Measurements from ENCODE around the gene TTLL11. TPM values are rescaled to one million over a fixed set of nuclear protein-coding genes. Genes with fewer than 3 reads are reported as not detected.

Gene TTLL11
- polyA plus RNA-seq, 1 donor from 2014 or later: 8.0 TPM

- H2AFZ ChIP-seq (ENCODE audit: low read depth, low read length): no peak overlapping the region
- no peaks in the 10 kb centered on the region for H3K27me3 ChIP-seq (ENCODE audit: insufficient read depth, low read depth, low read length)
- no peak overlapping the region for H3K9ac ChIP-seq (ENCODE audit: low read length)
- H3K9me2 ChIP-seq (ENCODE audit: insufficient read depth, low read length): no peaks in the 10 kb centered on the region
- TF ChIP-seq TAF1 (IDR thresholded peaks at IDR 0.05; ENCODE audit: low read depth): no peak
- H3K4me2 ChIP-seq (ENCODE audit: low read length): no peak overlapping the region
- no peak overlapping the region for H3K27ac ChIP-seq (ENCODE audit: low read length)
- H3K9me3 ChIP-seq (ENCODE audit: low read length): no peaks in the 10 kb centered on the region
- no peaks in the 10 kb centered on the region for H4K20me1 ChIP-seq (ENCODE audit: insufficient read depth)
- no peaks in the 10 kb centered on the region for H3K36me3 ChIP-seq (ENCODE audit: insufficient read depth, low read length)
- no peaks in the 10 kb centered on the region for H3F3A ChIP-seq (ENCODE audit: insufficient read depth, low read length, poor library complexity, severe bottlenecking)
- H3K79me2 ChIP-seq (replicated peaks; ENCODE audit: insufficient read depth, low read length): no peaks in the 10 kb centered on the region
- no peak overlapping the region for H3K4me3 ChIP-seq (ENCODE audit: low read length)
Observed at GRCh38 chr9:121844562-121844961, 248.5 kb downstream of the TTLL11 start.

DNA sequence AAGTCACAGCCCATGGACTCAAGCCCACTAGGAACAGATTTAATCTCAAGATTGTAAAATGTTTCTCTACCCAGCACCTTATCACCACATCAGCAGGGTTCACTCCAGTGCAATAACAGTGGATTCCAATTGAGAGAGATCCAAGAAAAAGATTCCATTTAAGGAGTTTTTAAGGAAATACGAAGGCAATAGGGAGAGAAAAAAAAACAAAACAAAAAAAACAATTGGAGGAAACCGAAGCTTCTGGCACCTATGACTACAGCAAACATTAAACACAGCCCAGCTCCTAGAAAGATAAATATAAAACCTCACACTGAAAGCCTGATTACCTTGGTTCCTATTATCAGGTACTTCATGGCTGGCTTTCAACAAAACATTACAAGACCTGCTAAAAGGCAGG lies 249.0 kb downstream of the TTLL11 start:
- Histone ChIP-seq H3K27me3 (ENCODE audit: insufficient read depth, low read depth, low read length) (no peaks in the 10 kb centered on the region), H3K27ac (ENCODE audit: low read length) (no peak overlapping the region), H3K79me2 (replicated peaks; ENCODE audit: insufficient read depth, low read length) (no peaks in the 10 kb centered on the region), H4K20me1 (ENCODE audit: insufficient read depth) (no peaks in the 10 kb centered on the region), H2AFZ (ENCODE audit: low read depth, low read length) (no peak overlapping the region), H3K36me3 (ENCODE audit: insufficient read depth, low read length) (no peaks in the 10 kb centered on the region), H3K9me2 (ENCODE audit: insufficient read depth, low read length) (no peaks in the 10 kb centered on the region), H3K4me3 (ENCODE audit: low read length) (no peak overlapping the region), H3K4me2 (ENCODE audit: low read length) (no peak overlapping the region), H3K9me3 (ENCODE audit: low read length) (no peaks in the 10 kb centered on the region), H3K9ac (ENCODE audit: low read length) (no peak overlapping the region), H3F3A (ENCODE audit: insufficient read depth, low read length, poor library complexity, severe bottlenecking) (no peaks in the 10 kb centered on the region)
- TF ChIP-seq POLR2AphosphoS5 (IDR thresholded peaks at IDR 0.05): no peak
- no peak for TF ChIP-seq SMC3 (conservative IDR thresholded peaks at IDR 0.05; ENCODE audit: poor library complexity)
- no peak for TF ChIP-seq TAF1 (IDR thresholded peaks at IDR 0.05; ENCODE audit: low read depth)
- TF ChIP-seq RAD21 (conservative IDR thresholded peaks at IDR 0.05): no peak
- no peak for TF ChIP-seq MXI1 (conservative IDR thresholded peaks at IDR 0.05; ENCODE audit: poor library complexity, severe bottlenecking)
- TF ChIP-seq EZH2 (IDR thresholded peaks at IDR 0.05; ENCODE audit: borderline replicate concordance, insufficient read depth, low read length, poor library complexity, severe bottlenecking): no peak
- TF ChIP-seq REST (IDR thresholded peaks at IDR 0.05; ENCODE audit: borderline replicate concordance): no peak
- TF ChIP-seq EP300 (conservative IDR thresholded peaks at IDR 0.05; ENCODE audit: poor library complexity, severe bottlenecking): no peak
- TF ChIP-seq CTCF (IDR thresholded peaks at IDR 0.05; ENCODE audit: poor library complexity, severe bottlenecking): no peak

DNA sequence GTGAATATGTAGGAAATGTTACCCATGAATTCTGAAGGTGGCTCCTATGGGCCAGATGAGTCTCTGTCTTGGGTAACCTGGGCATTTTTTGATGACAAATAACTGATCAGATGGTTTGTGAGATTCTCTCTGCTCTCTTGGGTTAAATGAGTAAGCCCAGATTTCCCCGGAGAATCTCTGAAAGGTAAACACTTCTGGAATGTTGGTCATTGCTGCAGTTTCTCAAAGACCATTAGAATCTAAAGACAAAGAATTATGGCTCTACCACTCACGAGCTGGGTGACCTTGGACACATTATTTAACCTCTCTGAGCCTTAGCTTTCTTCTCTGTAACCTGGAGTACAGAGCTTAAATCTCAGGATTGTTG lies 250.5 kb downstream of the TTLL11 start:
- Histone ChIP-seq H3K4me3 (ENCODE audit: low read length) (no peak overlapping the region), H3K9me3 (ENCODE audit: low read length) (no peaks in the 10 kb centered on the region), H3K79me2 (replicated peaks; ENCODE audit: insufficient read depth, low read length) (no peaks in the 10 kb centered on the region), H3K4me2 (ENCODE audit: low read length) (no peak overlapping the region), H4K20me1 (ENCODE audit: insufficient read depth) (no peaks in the 10 kb centered on the region), H3F3A (ENCODE audit: insufficient read depth, low read length, poor library complexity, severe bottlenecking) (no peaks in the 10 kb centered on the region), H2AFZ (ENCODE audit: low read depth, low read length) (no peak overlapping the region), H3K27ac (ENCODE audit: low read length) (no peak overlapping the region), H3K9me2 (ENCODE audit: insufficient read depth, low read length) (no peaks in the 10 kb centered on the region), H3K9ac (ENCODE audit: low read length) (no peak overlapping the region), H3K27me3 (ENCODE audit: insufficient read depth, low read depth, low read length) (no peaks in the 10 kb centered on the region), H3K36me3 (ENCODE audit: insufficient read depth, low read length) (no peaks in the 10 kb centered on the region)
- TF ChIP-seq MXI1 (conservative IDR thresholded peaks at IDR 0.05; ENCODE audit: poor library complexity, severe bottlenecking): no peak
- no peak for TF ChIP-seq SMC3 (conservative IDR thresholded peaks at IDR 0.05; ENCODE audit: poor library complexity)
- TF ChIP-seq EZH2 (IDR thresholded peaks at IDR 0.05; ENCODE audit: borderline replicate concordance, insufficient read depth, low read length, poor library complexity, severe bottlenecking): no peak
- no peak for TF ChIP-seq REST (IDR thresholded peaks at IDR 0.05; ENCODE audit: borderline replicate concordance)
- TF ChIP-seq EP300 (conservative IDR thresholded peaks at IDR 0.05; ENCODE audit: poor library complexity, severe bottlenecking): no peak
- no peak for TF ChIP-seq RAD21 (conservative IDR thresholded peaks at IDR 0.05)
- TF ChIP-seq CTCF (IDR thresholded peaks at IDR 0.05; ENCODE audit: poor library complexity, severe bottlenecking): no peak
- no peak for TF ChIP-seq TAF1 (IDR thresholded peaks at IDR 0.05; ENCODE audit: low read depth)
- no peak for TF ChIP-seq POLR2AphosphoS5 (IDR thresholded peaks at IDR 0.05)
